Measurements from ENCODE around the gene NMT2. TPM values are rescaled to one million over a fixed set of nuclear protein-coding genes. Genes with fewer than 3 reads are reported as not detected.
A peak's percentile ranks its signal among the peaks of the same experiment; 100 is the strongest.

The NMT2 gene
- total RNA-seq, 1 donor from 2014 or later: 25.4 TPM

GRCh38 chr10:15144788-15145187, 23.7 kb downstream of the NMT2 start:
- Histone ChIP-seq H3K9me3 (ENCODE audit: low read depth) (no peaks in the 10 kb centered on the region), H4K20me1 (ENCODE audit: low read depth) (peaks cover 31% of the 10 kb centered on the region), H3F3A (ENCODE audit: low read depth) (peaks cover 3% of the 10 kb centered on the region), H3K36me3 (no peaks in the 10 kb centered on the region), H2AFZ (replicated peaks) (no peak overlapping the region), H3K27ac (no peak overlapping the region), H3K27me3 (no peaks in the 10 kb centered on the region), H3K4me2 (no peak overlapping the region), H3K4me3 (no peak overlapping the region), H3K4me1 (peaks cover 14% of the 10 kb centered on the region), H3K79me2 (ENCODE audit: low read depth) (peaks cover 34% of the 10 kb centered on the region), H3K9ac (no peak overlapping the region)
- Mint-ChIP-seq H3K4me3 (no peak overlapping the region), H3K36me3 (peaks cover 4% of the 10 kb centered on the region), H3K4me1 (peaks cover 27% of the 10 kb centered on the region), H3K9me3 (no peaks in the 10 kb centered on the region), H3K27me3 (ENCODE audit: insufficient read depth, low read depth) (no peaks in the 10 kb centered on the region), H3K27ac (peak overlapping the region; percentile 59)
- DNase-seq (ENCODE audit: low spot score): no peak
- TF ChIP-seq CTCF (IDR thresholded peaks at IDR 0.05) (no peak), EZH2 (IDR thresholded peaks at IDR 0.05) (no peak), EZH2phosphoT487 (IDR thresholded peaks at IDR 0.05) (no peak)

GRCh38 chr10:15141136-15142054, 27.1 kb downstream of the NMT2 start:
- Histone ChIP-seq H3K27me3 (no peaks in the 10 kb centered on the region), H3K9ac (no peak overlapping the region), H3K9me3 (ENCODE audit: low read depth) (no peaks in the 10 kb centered on the region), H3K27ac (peak overlapping the region; percentile 34), H3F3A (ENCODE audit: low read depth) (peaks cover 3% of the 10 kb centered on the region), H3K4me2 (peak overlapping the region; percentile 63), H3K4me1 (peaks cover 14% of the 10 kb centered on the region), H3K79me2 (ENCODE audit: low read depth) (peaks cover 9% of the 10 kb centered on the region), H2AFZ (replicated peaks) (no peak overlapping the region), H4K20me1 (ENCODE audit: low read depth) (peaks cover 27% of the 10 kb centered on the region), H3K4me3 (no peak overlapping the region), H3K36me3 (no peaks in the 10 kb centered on the region)
- peaks cover 10% of the 10 kb centered on the region for H3K36me3 Mint-ChIP-seq
- no peaks in the 10 kb centered on the region for H3K27me3 Mint-ChIP-seq (ENCODE audit: insufficient read depth, low read depth)
- H3K27ac Mint-ChIP-seq: peak overlapping the region; percentile 90
- peak; percentile 53 for DNase-seq (ENCODE audit: low spot score)
- peak overlapping the region; percentile 18 for H3K4me3 Mint-ChIP-seq
- TF ChIP-seq EZH2 (IDR thresholded peaks at IDR 0.05) (no peak), EZH2phosphoT487 (IDR thresholded peaks at IDR 0.05) (no peak), CTCF (IDR thresholded peaks at IDR 0.05) (no peak)
- H3K4me1 Mint-ChIP-seq: peaks cover 27% of the 10 kb centered on the region
- no peaks in the 10 kb centered on the region for H3K9me3 Mint-ChIP-seq

- peak overlapping the region; percentile 90 for H3K27ac Mint-ChIP-seq
- peaks cover 24% of the 10 kb centered on the region for H4K20me1 ChIP-seq (ENCODE audit: low read depth)
- H2AFZ ChIP-seq (replicated peaks): no peak overlapping the region
- peaks cover 9% of the 10 kb centered on the region for H3K79me2 ChIP-seq (ENCODE audit: low read depth)
- no peaks in the 10 kb centered on the region for H3K9me3 Mint-ChIP-seq
- peaks cover 24% of the 10 kb centered on the region for H3K4me1 Mint-ChIP-seq
- no peaks in the 10 kb centered on the region for H3K9me3 ChIP-seq (ENCODE audit: low read depth)
- H3K36me3 Mint-ChIP-seq: peaks cover 10% of the 10 kb centered on the region
- H3K4me2 ChIP-seq: no peak overlapping the region
- H3K27ac ChIP-seq: no peak overlapping the region
- TF ChIP-seq CTCF (IDR thresholded peaks at IDR 0.05): no peak
- no peak for TF ChIP-seq EZH2phosphoT487 (IDR thresholded peaks at IDR 0.05)
- TF ChIP-seq EZH2 (IDR thresholded peaks at IDR 0.05): no peak
- H3K9ac ChIP-seq: no peak overlapping the region
- no peak overlapping the region for H3K4me3 ChIP-seq
- no peaks in the 10 kb centered on the region for H3K27me3 Mint-ChIP-seq (ENCODE audit: insufficient read depth, low read depth)
- peaks cover 14% of the 10 kb centered on the region for H3K4me1 ChIP-seq
- DNase-seq (ENCODE audit: low spot score): no peak
- no peaks in the 10 kb centered on the region for H3K27me3 ChIP-seq
- no peaks in the 10 kb centered on the region for H3K36me3 ChIP-seq
- H3K4me3 Mint-ChIP-seq: peak overlapping the region; percentile 18
- H3F3A ChIP-seq (ENCODE audit: low read depth): peaks cover 3% of the 10 kb centered on the region
Measured at GRCh38 chr10:15140698-15141097, 27.8 kb downstream of the NMT2 start.
